H1 (cell line): ENCODE data around the gene MYOT. TPM values are rescaled to one million over a fixed set of nuclear protein-coding genes. Genes with fewer than 3 reads are reported as not detected.

Experiments used
- CTCF ChIA-PET: fragments of 300-600 bp; sonication (Branson Sonifier 250); formaldehyde crosslinking; loops from one replicate; lab custom pipeline; 2021; ENCODE audit not compliant: partially characterized antibody; lab: Charles Lee
- POLR2A ChIA-PET: fragments of 300-600 bp; sonication (Branson Sonifier 250); formaldehyde crosslinking; loops from one replicate; lab custom pipeline; 2021; ENCODE audit warnings: inconsistent platforms; ENCODE audit not compliant: partially characterized antibody; lab: Charles Lee
- DNase-seq, 2 experiments: peaks; one replicate each; pipeline versions ENCODE4 v3.0.0 to v3.0.0-alpha.2; 2010 to 2022; ENCODE audit warnings: low spot score in 2 of 2, low read depth in 1 of 2, mixed read lengths in 1 of 2
- FAIRE-seq: peaks from 2 replicates; lab custom pipeline; 2011; peaks lifted over from hg19 to GRCh38; lab: Jason Lieb, UNC
- H2AFZ ChIP-seq: 2 replicates; pipeline ENCODE4 v1.8.1; 2012; ENCODE audit warnings: low read length, inconsistent platforms
- H2AK5ac ChIP-seq: 2 replicates; pipeline ENCODE4 v1.6.1; 2013; ENCODE audit warnings: low read depth, low read length
- H2BK120ac ChIP-seq: replicated peaks from 2 replicates; pipeline ENCODE3; 2013; ENCODE audit warnings: low read depth, low read length, inconsistent platforms
- H2BK12ac ChIP-seq: 2 replicates; pipeline ENCODE4 v1.6.1; 2013; ENCODE audit warnings: low read depth, low read length
- H2BK15ac ChIP-seq: 2 replicates; pipeline ENCODE4 v1.6.1; 2013; ENCODE audit warnings: low read length
- H2BK20ac ChIP-seq: 2 replicates; pipeline ENCODE4 v1.6.1; 2013; ENCODE audit warnings: low read length
- H2BK5ac ChIP-seq: 2 replicates; pipeline ENCODE4 v1.6.1; 2013; ENCODE audit warnings: low read depth, low read length
- H3K14ac ChIP-seq: 2 replicates; pipeline ENCODE4 v1.6.1; 2013; ENCODE audit warnings: inconsistent platforms; ENCODE audit not compliant: insufficient read length
- H3K18ac ChIP-seq: 2 replicates; pipeline ENCODE4 v1.6.1; 2013; ENCODE audit warnings: low read length; ENCODE audit errors: extremely low read depth
- H3K23ac ChIP-seq: 2 replicates; pipeline ENCODE4 v1.6.1; 2013; ENCODE audit warnings: inconsistent platforms; ENCODE audit not compliant: insufficient read length
- H3K23me2 ChIP-seq: 2 replicates; pipeline ENCODE4 v1.6.1; 2013; ENCODE audit warnings: low read depth, low read length
- H3K27ac ChIP-seq: 2 replicates; pipeline ENCODE4 v1.6.1; 2011; ENCODE audit warnings: low read depth, low read length, inconsistent platforms
- H3K27me3 ChIP-seq, 4 experiments: replicated peaks in 1 of 4; 1 replicate in 1 of 4; 2 replicates in 3 of 4; pipeline versions ENCODE4 v1.6.1 to v1.8.1; 2011 to 2013; ENCODE audit warnings: low read length in 3 of 4, mild to moderate bottlenecking in 3 of 4, inconsistent platforms in 2 of 4, mixed read lengths in 2 of 4, moderate library complexity in 1 of 4; ENCODE audit not compliant: control insufficient read depth in 3 of 4, insufficient read depth in 3 of 4; ENCODE audit errors: extremely low read depth in 1 of 4
- H3K36me3 ChIP-seq, 4 experiments: 2 replicates each; pipeline versions ENCODE4 v1.6.1 to v1.8.1; 2011 to 2013; ENCODE audit warnings: mild to moderate bottlenecking in 4 of 4, low read length in 3 of 4, moderate library complexity in 2 of 4, control low read depth in 1 of 4, inconsistent platforms in 1 of 4; ENCODE audit not compliant: insufficient read depth in 4 of 4, control insufficient read depth in 2 of 4
- H3K4ac ChIP-seq: replicated peaks from 2 replicates; pipeline ENCODE3; 2013; ENCODE audit warnings: low read length, low read depth, mixed read lengths, inconsistent platforms; ENCODE audit not compliant: insufficient read length
- H3K4me1 ChIP-seq, 4 experiments: replicated peaks in 1 of 4; 1 replicate in 1 of 4; 2 replicates in 3 of 4; pipeline versions ENCODE4 v1.6.1 to v1.8.1; 2011 to 2013; ENCODE audit warnings: low read length in 3 of 4, inconsistent platforms in 2 of 4, mixed read lengths in 1 of 4; ENCODE audit not compliant: insufficient read depth in 4 of 4, control insufficient read depth in 3 of 4
- H3K4me2 ChIP-seq, 2 experiments: 2 replicates each; pipeline versions ENCODE4 v1.6.1 to v1.8.1; 2011 to 2013; ENCODE audit warnings: low read depth in 2 of 2, low read length in 2 of 2, control low read depth in 1 of 2, inconsistent platforms in 1 of 2, mild to moderate bottlenecking in 1 of 2; ENCODE audit not compliant: insufficient read depth in 1 of 2
- H3K4me3 ChIP-seq, 4 experiments: fragments of 200-600, 300-600 bp in 1 of 4; sonication (generic), shearing (Covaris generic), sonication (Bioruptor Twin) in 1 of 4; 2 replicates each; pipeline versions ENCODE4 v1.5.1 to v1.8.1; 2011 to 2016; ENCODE audit warnings: low read length in 4 of 4, low read depth in 3 of 4, control low read depth in 2 of 4, inconsistent platforms in 2 of 4, mild to moderate bottlenecking in 2 of 4, mixed read lengths in 1 of 4, moderate library complexity in 1 of 4; ENCODE audit not compliant: insufficient read depth in 2 of 4; ENCODE audit errors: extremely low read depth in 1 of 4
- H3K56ac ChIP-seq: replicated peaks from 2 replicates; pipeline ENCODE3; 2013; ENCODE audit warnings: low read depth, mild to moderate bottlenecking, mixed read lengths, low read length, inconsistent platforms; ENCODE audit not compliant: insufficient read length
- H3K79me1 ChIP-seq: 2 replicates; pipeline ENCODE4 v1.6.1; 2013; ENCODE audit warnings: low read depth, low read length, control low read depth
- H3K79me2 ChIP-seq, 2 experiments: 2 replicates each; pipeline versions ENCODE4 v1.6.1 to v1.8.1; 2012 to 2013; ENCODE audit warnings: low read length in 2 of 2, mild to moderate bottlenecking in 2 of 2, inconsistent platforms in 1 of 2; ENCODE audit not compliant: insufficient read depth in 2 of 2, control insufficient read depth in 1 of 2
- H3K9ac ChIP-seq, 4 experiments: replicated peaks in 1 of 4; 1 replicate in 1 of 4; 2 replicates in 3 of 4; pipeline versions ENCODE4 v1.6.1 to v1.8.1; 2011 to 2013; ENCODE audit warnings: low read depth in 3 of 4, low read length in 3 of 4, control low read depth in 2 of 4, mild to moderate bottlenecking in 2 of 4, moderate library complexity in 2 of 4, inconsistent platforms in 1 of 4; ENCODE audit errors: extremely low read depth in 1 of 4
- H3K9me3 ChIP-seq, 2 experiments: 2 replicates each; pipeline versions ENCODE4 v1.6.1 to v1.8.1; 2012 to 2013; ENCODE audit warnings: mild to moderate bottlenecking in 2 of 2, moderate library complexity in 2 of 2, control low read depth in 1 of 2, inconsistent platforms in 1 of 2, low read depth in 1 of 2, low read length in 1 of 2, mixed read lengths in 1 of 2; ENCODE audit not compliant: insufficient read depth in 2 of 2
- H4K20me1 ChIP-seq, 2 experiments: replicated peaks in 1 of 2; 2 replicates each; pipeline versions ENCODE3 to v1.8.1; 2011 to 2013; ENCODE audit warnings: inconsistent platforms in 2 of 2, low read length in 2 of 2, mild to moderate bottlenecking in 1 of 2; ENCODE audit not compliant: insufficient read depth in 2 of 2, control insufficient read depth in 1 of 2
- H4K5ac ChIP-seq: 2 replicates; pipeline ENCODE4 v1.6.1; 2013; ENCODE audit warnings: low read length, low read depth, mixed read lengths, inconsistent platforms; ENCODE audit not compliant: insufficient read length
- H4K8ac ChIP-seq: 2 replicates; pipeline ENCODE4 v1.8.0; 2013; ENCODE audit warnings: mild to moderate bottlenecking, moderate library complexity, low read length, inconsistent platforms; ENCODE audit not compliant: insufficient read depth; ENCODE audit errors: extremely low read depth
- H4K91ac ChIP-seq: replicated peaks from 2 replicates; pipeline ENCODE3; 2013; ENCODE audit warnings: low read length, mixed read lengths, inconsistent platforms; ENCODE audit not compliant: insufficient read length
- KDM4A ChIP-seq: IDR thresholded peaks from one replicate; pipeline ENCODE4 v1.7.1; 2012; ENCODE audit warnings: low read depth, mild to moderate bottlenecking, moderate library complexity, low read length, inconsistent platforms; ENCODE audit not compliant: severe bottlenecking
- SRF ChIP-seq: IDR thresholded peaks from 2 replicates; pipeline ENCODE4 v1.6.1; 2011; ENCODE audit warnings: mild to moderate bottlenecking, low read depth, low read length, moderate library complexity
- polyA plus RNA-seq, 7 experiments: library from polyadenylated mRNA; depleted of rRNA in 3 of 7; stranded (reverse) in 5 of 7; unstranded in 2 of 7; fragments of >200 nt in 5 of 7; fragments of 200-250 nt in 2 of 7; gene quantifications; 1 replicate in 5 of 7; 2 replicates in 1 of 7; 4 replicates in 1 of 7; pipeline versions ENCODE4 v1.2.1 to v1.2.3, GENCODE V29; 2011 to 2013; ENCODE audit warnings: missing spikeins in 2 of 7, mixed read lengths in 2 of 7
- total RNA-seq: library from RNA; stranded (reverse); fragmentation: NEBNext Ultra II Directional; extraction: Animal tissue kit (Norgen Biotek cat#: 25700); gene quantifications from 2 replicates; pipeline ENCODE4 v1.2.1, GENCODE V29; 2021

MYOT gene
- total and polyA plus RNA-seq, 2 of the 8 experiments (the other 6 are each of a cell fraction or from before 2014, with no cell fraction given) = not detected

- no peak overlapping the region for H3K23ac ChIP-seq
- ChIA-PET POLR2A (no interaction called here), CTCF (no interaction called here)
- H4K20me1 ChIP-seq = no peaks in the 10 kb centered on the region
- no peak overlapping the region for H3K18ac ChIP-seq
- H4K8ac ChIP-seq = no peak overlapping the region
- no peak overlapping the region for H4K91ac ChIP-seq
- no peaks in the 10 kb centered on the region for H3K9me3 ChIP-seq
- no peak overlapping the region for H2AFZ ChIP-seq
- H3K23me2 ChIP-seq = no peaks in the 10 kb centered on the region
- H3K4me3 ChIP-seq = no peak overlapping the region
- no peaks in the 10 kb centered on the region for H3K27me3 ChIP-seq
- H3K4me1 ChIP-seq = peaks cover 0 to 7% (median 3%) of the 10 kb centered on the region in 4 experiments; a peak in 3 of 7 replicates
- no peak overlapping the region for H3K9ac ChIP-seq
- H2BK12ac ChIP-seq = no peak overlapping the region
- no peak overlapping the region for H3K4me2 ChIP-seq
- no peaks in the 10 kb centered on the region for H3K79me2 ChIP-seq
- no peak overlapping the region for H2AK5ac ChIP-seq
- H2BK20ac ChIP-seq = no peak overlapping the region
- no peak overlapping the region for H3K4ac ChIP-seq
- no peak overlapping the region for H4K5ac ChIP-seq
- H3K79me1 ChIP-seq = no peaks in the 10 kb centered on the region
- DNase-seq = no peak
- H2BK15ac ChIP-seq = no peak overlapping the region
- no peak overlapping the region for H2BK5ac ChIP-seq
- H3K36me3 ChIP-seq = no peaks in the 10 kb centered on the region
- no peak overlapping the region for H3K27ac ChIP-seq
- no peak overlapping the region for H2BK120ac ChIP-seq
- H3K56ac ChIP-seq = no peak overlapping the region
- no peak for FAIRE-seq
- no peak overlapping the region for H3K14ac ChIP-seq
- TF ChIP-seq KDM4A (no peak), SRF (no peak)
These were observed 28.7 kb upstream of the MYOT start for GRCh38 chr5:137838976-137839375.
